ENCODE data around the gene RAB11FIP4. TPM values are rescaled to one million over a fixed set of nuclear protein-coding genes. Genes with fewer than 3 reads are reported as not detected.

RAB11FIP4 gene
- total RNA-seq, 2 donors from 2014 or later: 0.68 to 3.7 TPM

GRCh38 chr17:31452101-31452500 lies 60.6 kb downstream of the RAB11FIP4 start:
- Histone ChIP-seq H3K4me1 (ENCODE audit: control insufficient read depth in 1 of 2, low read depth in 2 of 2) (no peaks in the 10 kb centered on the region), H3K4me3 (no peak overlapping the region), H3K27ac (no peak overlapping the region), H3K36me3 (no peaks in the 10 kb centered on the region), H3K27me3 (replicated peaks; ENCODE audit: insufficient read depth) (no peaks in the 10 kb centered on the region), H3K9me3 (no peaks in the 10 kb centered on the region)
- TF ChIP-seq, protein P1, sequence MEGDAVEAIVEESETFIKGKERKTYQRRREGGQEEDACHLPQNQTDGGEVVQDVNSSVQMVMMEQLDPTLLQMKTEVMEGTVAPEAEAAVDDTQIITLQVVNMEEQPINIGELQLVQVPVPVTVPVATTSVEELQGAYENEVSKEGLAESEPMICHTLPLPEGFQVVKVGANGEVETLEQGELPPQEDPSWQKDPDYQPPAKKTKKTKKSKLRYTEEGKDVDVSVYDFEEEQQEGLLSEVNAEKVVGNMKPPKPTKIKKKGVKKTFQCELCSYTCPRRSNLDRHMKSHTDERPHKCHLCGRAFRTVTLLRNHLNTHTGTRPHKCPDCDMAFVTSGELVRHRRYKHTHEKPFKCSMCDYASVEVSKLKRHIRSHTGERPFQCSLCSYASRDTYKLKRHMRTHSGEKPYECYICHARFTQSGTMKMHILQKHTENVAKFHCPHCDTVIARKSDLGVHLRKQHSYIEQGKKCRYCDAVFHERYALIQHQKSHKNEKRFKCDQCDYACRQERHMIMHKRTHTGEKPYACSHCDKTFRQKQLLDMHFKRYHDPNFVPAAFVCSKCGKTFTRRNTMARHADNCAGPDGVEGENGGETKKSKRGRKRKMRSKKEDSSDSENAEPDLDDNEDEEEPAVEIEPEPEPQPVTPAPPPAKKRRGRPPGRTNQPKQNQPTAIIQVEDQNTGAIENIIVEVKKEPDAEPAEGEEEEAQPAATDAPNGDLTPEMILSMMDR (IDR thresholded peaks at IDR 0.05): no peak
- no peak for ATAC-seq (ENCODE audit: insufficient number of reproducible peaks, low FRiP score, low read depth)
- DNase-seq (ENCODE audit: low spot score): no peak

- DNase-seq (ENCODE audit: low spot score) (no peak), ATAC-seq (ENCODE audit: insufficient number of reproducible peaks, low FRiP score, low read depth) (no peak)
- H3K9me3 ChIP-seq: no peaks in the 10 kb centered on the region
- no peaks in the 10 kb centered on the region for H3K4me1 ChIP-seq (ENCODE audit: control insufficient read depth in 1 of 2, low read depth in 2 of 2)
- no peak overlapping the region for H3K27ac ChIP-seq
- TF ChIP-seq, protein P1 (IDR thresholded peaks at IDR 0.05): no peak
- H3K27me3 ChIP-seq (replicated peaks; ENCODE audit: insufficient read depth): no peaks in the 10 kb centered on the region
- no peaks in the 10 kb centered on the region for H3K36me3 ChIP-seq
- no peak overlapping the region for H3K4me3 ChIP-seq
These were observed 61.2 kb downstream of the RAB11FIP4 start for GRCh38 chr17:31452561-31453110.

DNA sequence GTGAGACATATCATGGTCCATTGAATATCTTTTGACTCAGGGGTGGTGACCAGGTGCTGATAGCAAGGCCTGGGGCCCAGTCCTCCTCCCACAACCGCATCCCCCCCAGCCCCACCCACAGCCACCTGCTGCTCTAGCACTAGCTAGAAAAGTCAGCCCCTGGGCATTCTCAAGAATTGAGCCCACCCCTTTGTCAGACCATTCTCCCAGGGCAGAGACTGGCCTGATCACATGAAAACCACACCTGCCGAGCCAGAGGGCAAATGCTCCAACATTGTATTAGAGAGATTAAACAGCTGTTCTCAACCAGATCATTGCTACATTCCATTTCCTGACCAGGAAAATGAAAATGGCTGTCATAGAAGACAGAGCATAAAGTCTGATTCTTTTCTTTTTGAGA lies 62.4 kb downstream of the RAB11FIP4 start:
- ATAC-seq (ENCODE audit: insufficient number of reproducible peaks, low FRiP score, low read depth): no peak
- TF ChIP-seq, protein P1 (IDR thresholded peaks at IDR 0.05): no peak
- Histone ChIP-seq H3K27ac (no peak overlapping the region), H3K4me1 (ENCODE audit: control insufficient read depth in 1 of 2, low read depth in 2 of 2) (no peaks in the 10 kb centered on the region), H3K9me3 (no peaks in the 10 kb centered on the region), H3K36me3 (no peaks in the 10 kb centered on the region), H3K4me3 (no peak overlapping the region), H3K27me3 (replicated peaks; ENCODE audit: insufficient read depth) (no peaks in the 10 kb centered on the region)
- no peak for DNase-seq (ENCODE audit: low spot score)

- TF ChIP-seq, protein P1 (IDR thresholded peaks at IDR 0.05): no peak
- Histone ChIP-seq H3K4me1 (ENCODE audit: control insufficient read depth in 1 of 2, low read depth in 2 of 2) (no peaks in the 10 kb centered on the region), H3K27ac (no peak overlapping the region), H3K36me3 (no peaks in the 10 kb centered on the region), H3K4me3 (no peak overlapping the region), H3K27me3 (replicated peaks; ENCODE audit: insufficient read depth) (no peaks in the 10 kb centered on the region), H3K9me3 (no peaks in the 10 kb centered on the region)
- ATAC-seq (ENCODE audit: insufficient number of reproducible peaks, low FRiP score, low read depth) (no peak), DNase-seq (ENCODE audit: low spot score) (no peak)
These were observed 65.3 kb downstream of the RAB11FIP4 start for GRCh38 chr17:31456814-31457213.

DNA sequence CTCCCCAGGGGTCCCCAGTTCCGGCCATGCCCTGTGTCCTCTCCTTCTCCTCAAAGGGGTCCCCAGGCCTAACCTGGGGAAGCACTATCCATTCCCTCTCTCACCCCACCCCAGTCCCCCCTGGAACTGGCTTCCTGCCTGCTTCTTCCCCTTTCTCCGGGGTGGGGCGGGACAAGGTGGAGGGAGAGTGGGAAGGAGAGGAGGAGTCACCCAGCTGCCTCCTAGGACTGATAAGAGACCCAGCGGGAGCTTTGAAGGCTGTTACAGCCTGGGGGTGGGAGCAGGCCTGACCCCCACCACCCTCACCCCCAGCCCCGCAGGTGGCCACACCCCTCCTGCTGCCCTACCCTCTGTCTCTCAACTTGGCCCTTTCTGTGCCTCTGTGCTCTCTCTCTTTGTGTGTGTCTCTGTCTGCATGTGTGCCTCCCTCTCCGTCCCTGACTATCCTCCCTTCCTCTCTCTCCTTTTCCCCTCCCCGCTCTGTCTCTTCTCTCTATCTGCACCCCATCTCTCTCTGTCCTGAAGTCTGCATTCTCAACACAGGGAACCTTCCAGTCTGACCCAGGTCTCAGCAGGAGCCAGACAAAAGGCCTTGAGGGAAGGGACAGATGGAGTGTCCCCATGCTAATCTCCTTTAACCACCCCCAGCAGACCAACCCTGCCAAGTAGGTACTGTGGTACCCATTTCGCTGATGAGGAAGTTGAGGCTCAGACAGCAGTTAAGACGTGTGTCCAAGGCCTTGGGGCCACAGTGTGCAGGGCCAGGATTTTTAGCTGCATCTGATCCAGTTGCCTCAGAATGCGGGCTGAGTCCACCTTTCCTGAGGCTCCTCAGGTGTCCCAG lies 66.1 kb downstream of the RAB11FIP4 start:
- Histone ChIP-seq H3K36me3 (no peaks in the 10 kb centered on the region), H3K9me3 (no peaks in the 10 kb centered on the region), H3K4me3 (no peak overlapping the region), H3K4me1 (ENCODE audit: control insufficient read depth in 1 of 2, low read depth in 2 of 2) (no peaks in the 10 kb centered on the region), H3K27ac (no peak overlapping the region), H3K27me3 (replicated peaks; ENCODE audit: insufficient read depth) (no peaks in the 10 kb centered on the region)
- TF ChIP-seq, protein P1 (IDR thresholded peaks at IDR 0.05): no peak
- DNase-seq (ENCODE audit: low spot score) (no peak), ATAC-seq (ENCODE audit: insufficient number of reproducible peaks, low FRiP score, low read depth) (no peak)
